ENCODE measurements around the gene CNTNAP2. TPM values are rescaled to one million over a fixed set of nuclear protein-coding genes. Genes with fewer than 3 reads are reported as not detected.

Gene CNTNAP2
- total RNA-seq, 4 donors from 2014 or later = 0.42 to 0.71 TPM; not detected in 2

DNA sequence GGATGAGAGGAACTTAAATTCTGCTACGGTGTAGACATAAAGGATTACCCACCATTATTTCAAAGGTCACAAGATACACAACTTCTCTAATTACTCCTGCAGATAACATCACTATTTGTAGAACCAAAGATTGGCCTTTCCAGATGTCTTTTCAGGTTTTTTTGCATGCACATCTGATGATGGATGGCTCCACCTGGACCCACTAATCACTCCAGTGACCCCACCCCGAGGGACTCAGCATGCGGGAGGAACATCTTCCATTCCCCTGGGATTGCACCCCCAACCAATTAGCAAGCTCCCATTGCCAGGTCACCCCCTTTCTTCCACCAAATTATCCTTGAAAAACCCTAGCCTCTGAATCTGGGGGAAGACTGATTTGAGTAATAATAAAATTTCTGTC is 608.9 kb downstream of the CNTNAP2 start:
- intact Hi-C loops (cut with DNase I; ENCODE audit: low total_unique reads) = no loop called here
- WGBS, 2 donors = 70 to 71% methylated on average over 3 of the region's 3 CpGs
- H3K4me3 ChIP-seq (ENCODE audit: low read depth, poor library complexity, severe bottlenecking) = no peak overlapping the region
- TF ChIP-seq, protein P1, sequence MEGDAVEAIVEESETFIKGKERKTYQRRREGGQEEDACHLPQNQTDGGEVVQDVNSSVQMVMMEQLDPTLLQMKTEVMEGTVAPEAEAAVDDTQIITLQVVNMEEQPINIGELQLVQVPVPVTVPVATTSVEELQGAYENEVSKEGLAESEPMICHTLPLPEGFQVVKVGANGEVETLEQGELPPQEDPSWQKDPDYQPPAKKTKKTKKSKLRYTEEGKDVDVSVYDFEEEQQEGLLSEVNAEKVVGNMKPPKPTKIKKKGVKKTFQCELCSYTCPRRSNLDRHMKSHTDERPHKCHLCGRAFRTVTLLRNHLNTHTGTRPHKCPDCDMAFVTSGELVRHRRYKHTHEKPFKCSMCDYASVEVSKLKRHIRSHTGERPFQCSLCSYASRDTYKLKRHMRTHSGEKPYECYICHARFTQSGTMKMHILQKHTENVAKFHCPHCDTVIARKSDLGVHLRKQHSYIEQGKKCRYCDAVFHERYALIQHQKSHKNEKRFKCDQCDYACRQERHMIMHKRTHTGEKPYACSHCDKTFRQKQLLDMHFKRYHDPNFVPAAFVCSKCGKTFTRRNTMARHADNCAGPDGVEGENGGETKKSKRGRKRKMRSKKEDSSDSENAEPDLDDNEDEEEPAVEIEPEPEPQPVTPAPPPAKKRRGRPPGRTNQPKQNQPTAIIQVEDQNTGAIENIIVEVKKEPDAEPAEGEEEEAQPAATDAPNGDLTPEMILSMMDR (IDR thresholded peaks at IDR 0.05) = no peak
- TF ChIP-seq POLR2A (IDR thresholded peaks at IDR 0.05) = no peak
- DNase-seq (ENCODE audit: low spot score in 2 of 2) = no peak

DNA sequence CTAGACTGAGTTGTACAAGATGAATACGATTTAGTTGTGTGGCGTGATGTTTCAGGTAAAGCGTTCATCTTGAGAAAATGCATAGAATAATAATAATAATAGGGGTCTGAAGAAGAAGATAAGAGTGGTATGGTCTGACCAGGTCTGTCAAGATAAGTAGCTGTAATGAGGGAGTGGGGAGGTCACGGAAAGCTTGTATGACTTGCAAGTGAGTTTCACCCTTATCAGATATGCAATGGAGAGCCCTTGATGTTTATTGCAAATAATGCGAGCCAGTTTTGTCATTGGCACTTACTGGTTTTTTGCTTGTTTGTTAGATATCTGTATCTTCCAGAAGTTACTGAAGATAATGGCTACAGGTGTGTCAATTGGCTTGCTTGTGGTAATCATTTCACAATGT is 611.5 kb downstream of the CNTNAP2 start:
- intact Hi-C loops (cut with DNase I; ENCODE audit: low total_unique reads) = no loop called here
- no peak for DNase-seq (ENCODE audit: low spot score in 2 of 2)
- H3K4me3 ChIP-seq (ENCODE audit: low read depth, poor library complexity, severe bottlenecking) = no peak overlapping the region
- no peak for TF ChIP-seq POLR2A (IDR thresholded peaks at IDR 0.05)
- TF ChIP-seq, protein P1 (IDR thresholded peaks at IDR 0.05) = no peak
- 93% methylated on average over 5 of the region's 5 CpGs for WGBS, 2 donors

- no peak for DNase-seq (ENCODE audit: low spot score in 2 of 2)
- intact Hi-C loops (cut with DNase I; ENCODE audit: low total_unique reads) = no loop called here
- WGBS, 2 donors = 57 to 58% methylated on average over 4 of the region's 4 CpGs
- H3K4me3 ChIP-seq (ENCODE audit: low read depth, poor library complexity, severe bottlenecking) = no peak overlapping the region
- TF ChIP-seq, protein P1 (IDR thresholded peaks at IDR 0.05) = no peak
- TF ChIP-seq POLR2A (IDR thresholded peaks at IDR 0.05) = no peak
Measured at GRCh38 chr7:146728611-146729010, 612.0 kb downstream of the CNTNAP2 start.

DNA sequence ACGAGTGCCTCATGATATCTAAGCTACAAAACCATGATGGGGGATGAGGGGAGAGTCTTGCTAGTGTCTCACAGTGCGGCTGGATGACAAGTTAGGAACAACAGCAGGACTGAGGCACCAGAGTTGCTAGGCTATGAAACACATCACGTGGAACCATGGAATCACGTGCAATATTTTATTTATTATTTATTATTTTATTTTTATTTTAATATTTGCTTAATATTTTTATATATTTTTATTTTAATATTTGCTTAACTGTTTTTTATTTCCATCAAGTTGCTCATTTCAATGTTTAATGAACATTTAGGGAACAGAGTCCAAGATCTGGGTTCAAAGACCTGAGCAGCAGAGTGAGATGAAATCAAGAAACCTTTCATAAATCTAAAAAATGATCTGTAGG is 614.6 kb downstream of the CNTNAP2 start:
- no peak for DNase-seq (ENCODE audit: low spot score in 2 of 2)
- intact Hi-C loops (cut with DNase I; ENCODE audit: low total_unique reads) = no loop called here
- TF ChIP-seq POLR2A (IDR thresholded peaks at IDR 0.05) = no peak
- TF ChIP-seq, protein P1 (IDR thresholded peaks at IDR 0.05) = no peak
- WGBS, 2 donors = 80 to 88% methylated on average over 4 of the region's 4 CpGs
- H3K4me3 ChIP-seq (ENCODE audit: low read depth, poor library complexity, severe bottlenecking) = no peak overlapping the region

GRCh38 chr7:146735992-146736391 is 619.4 kb downstream of the CNTNAP2 start:
- intact Hi-C loops (cut with DNase I; ENCODE audit: low total_unique reads) = no loop called here
- TF ChIP-seq POLR2A (IDR thresholded peaks at IDR 0.05) = no peak
- TF ChIP-seq, protein P1 (IDR thresholded peaks at IDR 0.05) = no peak
- no peak for DNase-seq (ENCODE audit: low spot score in 2 of 2)
- 58 to 65% methylated on average over 2 of the region's 2 CpGs for WGBS, 2 donors
- no peak overlapping the region for H3K4me3 ChIP-seq (ENCODE audit: low read depth, poor library complexity, severe bottlenecking)

- no peak overlapping the region for H3K4me3 ChIP-seq (ENCODE audit: low read depth, poor library complexity, severe bottlenecking)
- DNase-seq (ENCODE audit: low spot score in 2 of 2) = no peak
- no peak for TF ChIP-seq POLR2A (IDR thresholded peaks at IDR 0.05)
- TF ChIP-seq, protein P1 (IDR thresholded peaks at IDR 0.05) = no peak
- intact Hi-C loops (cut with DNase I; ENCODE audit: low total_unique reads) = no loop called here
- 74 to 75% methylated on average over 5 of the region's 5 CpGs for WGBS, 2 donors
Measured at GRCh38 chr7:146736446-146737190, 620.0 kb downstream of the CNTNAP2 start.

Data from lower leg skin (tissue), 4 donors.